GM18868 (cell line): Measurements from ENCODE around the gene SMIM44.

Experiments
- ATAC-seq: cut with Tn5 transposase; IDR thresholded peaks from one replicate; pipeline ENCODE4 v1.9.1; 2021; ENCODE audit warnings: mild to moderate bottlenecking, moderate library complexity; ENCODE audit not compliant: unreplicated experiment

Gene SMIM44

DNA sequence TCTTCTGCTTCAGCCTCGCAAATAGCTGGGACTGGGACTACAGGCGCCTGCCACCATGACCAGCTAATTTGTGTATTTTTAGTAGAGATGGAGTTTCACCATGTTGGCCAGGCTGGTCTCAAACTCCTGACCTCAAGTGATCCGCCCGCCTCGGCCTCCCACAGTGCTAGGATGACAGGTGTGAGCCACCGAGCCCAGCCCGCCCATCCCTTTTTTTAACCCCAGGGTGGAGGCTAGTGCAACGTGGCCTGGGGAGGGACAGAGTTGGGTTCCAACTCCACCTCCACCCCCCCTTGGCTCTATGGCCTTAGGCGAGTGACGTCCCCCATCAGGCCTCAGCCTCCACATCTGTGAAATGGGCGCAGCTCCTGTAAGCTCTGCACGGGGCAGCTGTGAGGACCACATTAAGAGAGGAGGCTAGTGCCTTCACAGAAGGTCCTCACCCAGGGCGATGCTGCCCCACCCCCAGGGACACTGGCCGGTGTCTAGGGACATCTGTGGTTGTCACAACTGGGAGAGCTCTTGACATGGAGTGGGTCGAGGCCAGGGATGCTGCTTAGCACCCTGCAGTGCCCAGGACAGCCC, 40.7 kb downstream of the SMIM44 start:
- ATAC-seq: no peak

DNA sequence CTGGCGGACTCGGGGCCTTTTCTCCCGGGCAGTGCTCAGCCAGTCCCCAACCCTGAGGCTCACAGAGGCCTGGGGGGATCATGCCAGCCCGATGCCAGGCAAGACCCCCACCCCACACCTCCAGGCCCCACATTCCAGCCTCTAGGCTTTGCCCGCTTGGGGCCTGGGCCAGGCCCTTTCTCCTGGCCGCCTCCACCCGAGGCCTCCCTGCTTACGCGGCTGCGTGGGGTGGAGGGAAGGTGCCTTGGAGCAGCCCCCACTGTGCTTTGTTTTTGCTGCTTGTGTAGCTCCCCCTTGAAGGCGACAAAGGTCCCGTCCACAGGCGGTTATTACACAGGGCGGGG, 41.3 kb downstream of the SMIM44 start:
- ATAC-seq: no peak

DNA sequence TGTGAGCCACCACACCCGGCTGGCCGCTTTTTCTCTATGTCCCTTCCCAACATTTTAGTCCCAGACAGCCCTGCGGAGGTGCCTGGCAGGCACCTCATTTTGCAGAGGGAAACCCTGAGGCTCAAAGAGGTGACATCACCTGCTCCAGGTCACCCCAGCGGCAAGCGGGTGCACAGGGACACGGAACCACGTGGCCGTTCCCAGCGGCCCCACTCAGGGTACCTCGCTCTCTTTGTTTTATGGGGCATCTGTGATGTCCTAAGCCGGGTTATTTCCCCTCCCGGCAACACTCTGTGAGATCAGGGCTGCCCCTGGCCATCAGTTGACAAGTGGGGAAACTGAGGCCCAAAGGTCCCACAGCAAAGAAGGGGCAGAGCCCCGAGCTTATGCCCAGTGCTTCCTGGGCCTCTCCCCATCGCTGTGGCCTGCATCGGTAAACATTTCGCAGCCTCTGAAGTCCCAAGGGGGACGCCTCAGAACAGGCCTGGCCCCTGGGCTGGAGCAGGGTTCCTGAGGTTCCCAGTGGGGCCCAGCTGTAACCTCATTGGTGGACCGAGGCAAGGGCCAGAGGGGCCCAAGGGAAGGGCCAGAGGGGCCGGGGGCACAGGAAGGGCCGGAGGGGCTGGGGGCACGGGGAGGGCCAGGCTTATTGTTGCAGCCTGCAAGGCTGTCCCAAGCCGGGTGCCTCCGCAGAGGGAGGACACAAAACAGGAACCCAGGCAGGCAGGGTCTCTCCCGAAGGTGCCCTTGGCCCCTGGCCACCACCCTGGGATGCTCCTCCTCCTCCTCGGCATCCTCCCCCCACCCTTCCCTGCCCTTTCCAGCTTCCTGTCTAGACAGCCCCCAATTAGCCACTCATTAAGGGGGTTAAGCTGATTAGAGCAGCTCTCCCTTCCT, 41.9 kb downstream of the SMIM44 start:
- ATAC-seq: no peak

DNA sequence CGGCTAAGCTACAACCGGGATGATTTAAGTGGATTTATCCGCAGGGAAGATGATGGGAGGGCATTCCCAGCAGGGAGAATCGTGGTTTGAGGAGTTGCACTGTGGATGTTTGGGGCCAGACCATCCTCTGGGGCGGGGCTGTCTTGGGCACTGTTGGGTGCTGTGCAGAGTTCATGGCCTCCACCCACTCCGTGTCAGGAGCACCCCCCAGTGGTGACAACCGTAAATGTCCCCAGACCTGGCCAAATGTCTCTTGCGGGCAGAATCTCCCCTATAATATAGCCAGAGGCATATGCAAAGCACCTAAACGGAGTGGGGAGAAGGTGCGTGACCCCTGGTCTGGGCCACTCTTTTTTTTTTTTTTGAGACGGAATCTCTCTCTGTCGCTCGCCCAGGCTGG, 43.2 kb downstream of the SMIM44 start:
- no peak for ATAC-seq

DNA sequence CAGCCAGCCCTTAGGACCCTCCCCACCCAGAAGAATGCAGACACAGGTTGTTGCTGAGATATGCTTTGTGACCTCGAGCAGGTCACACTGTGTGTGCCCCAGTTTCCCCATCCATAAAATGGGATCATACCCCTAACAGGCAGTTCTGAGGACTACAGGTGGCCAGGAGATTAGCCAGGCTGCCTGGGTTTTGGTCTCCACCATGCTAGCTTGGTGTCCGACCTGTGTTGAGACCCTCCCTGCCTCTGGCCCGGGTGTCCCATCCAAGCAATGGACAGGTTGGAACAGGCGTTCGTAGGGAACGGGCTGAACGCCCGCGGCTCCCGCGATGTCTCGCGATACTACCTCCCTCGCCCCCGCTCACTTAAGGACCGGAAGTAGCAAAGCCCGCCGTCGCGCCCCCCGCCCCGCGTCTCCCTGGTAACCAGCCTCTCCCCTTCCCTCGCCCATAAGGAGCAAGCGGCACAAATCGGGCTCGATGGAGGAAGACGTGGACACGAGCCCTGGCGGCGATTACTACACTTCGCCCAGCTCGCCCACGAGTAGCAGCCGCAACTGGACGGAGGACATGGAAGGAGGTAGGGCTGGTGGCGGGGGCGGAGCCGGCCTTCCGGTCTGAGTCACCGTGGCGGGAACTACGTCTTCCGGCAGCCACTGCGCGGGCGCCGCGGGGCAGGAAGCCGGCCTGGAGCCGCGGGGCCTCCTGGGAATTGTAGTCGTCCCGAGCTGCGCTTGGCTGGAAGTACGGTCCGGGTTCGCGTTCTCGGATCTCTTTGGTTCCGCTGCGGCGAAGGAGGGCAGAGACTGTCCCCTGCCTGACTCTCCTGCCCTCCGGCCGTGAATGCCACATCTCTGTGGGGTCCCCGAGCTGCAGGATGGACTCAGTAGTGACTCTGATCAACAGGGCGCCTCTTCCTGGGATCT, 48.3 kb downstream of the SMIM44 start:
- peak; percentile 87 for ATAC-seq

DNA sequence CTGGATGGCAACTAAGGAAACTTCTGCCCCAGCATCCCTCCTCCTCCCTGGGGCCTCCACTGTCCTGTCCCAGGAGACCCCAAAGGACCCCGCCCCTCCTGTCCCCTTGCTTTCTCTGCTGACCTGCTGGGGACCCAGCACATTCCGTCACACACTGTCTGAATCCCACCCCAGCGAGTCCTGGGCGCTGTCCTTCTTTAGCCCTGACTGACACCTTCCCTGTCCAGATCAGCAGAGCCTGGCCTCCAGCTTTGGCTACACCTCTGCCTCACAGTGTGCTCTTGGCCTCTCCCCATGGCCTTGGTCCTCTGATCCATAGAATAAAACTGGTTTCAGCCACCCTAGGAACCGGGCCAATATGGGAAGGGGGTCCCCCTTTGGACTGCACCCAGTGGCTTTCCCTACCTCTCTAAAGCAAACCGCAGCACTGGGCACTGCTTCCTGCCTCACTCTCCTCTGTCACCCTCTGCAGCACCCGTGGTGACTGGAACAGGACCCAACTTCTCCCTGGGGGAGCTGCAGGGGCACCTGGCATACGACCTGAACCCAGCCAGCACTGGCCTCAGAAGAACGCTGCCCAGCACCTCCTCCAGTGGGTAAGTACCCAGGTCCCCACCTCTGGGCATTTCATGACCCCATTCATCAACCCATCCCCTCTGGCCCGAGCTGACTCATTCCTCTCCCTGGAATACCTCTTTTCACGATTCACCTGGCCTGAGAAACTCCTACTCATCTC, 49.3 kb downstream of the SMIM44 start:
- no peak for ATAC-seq

DNA sequence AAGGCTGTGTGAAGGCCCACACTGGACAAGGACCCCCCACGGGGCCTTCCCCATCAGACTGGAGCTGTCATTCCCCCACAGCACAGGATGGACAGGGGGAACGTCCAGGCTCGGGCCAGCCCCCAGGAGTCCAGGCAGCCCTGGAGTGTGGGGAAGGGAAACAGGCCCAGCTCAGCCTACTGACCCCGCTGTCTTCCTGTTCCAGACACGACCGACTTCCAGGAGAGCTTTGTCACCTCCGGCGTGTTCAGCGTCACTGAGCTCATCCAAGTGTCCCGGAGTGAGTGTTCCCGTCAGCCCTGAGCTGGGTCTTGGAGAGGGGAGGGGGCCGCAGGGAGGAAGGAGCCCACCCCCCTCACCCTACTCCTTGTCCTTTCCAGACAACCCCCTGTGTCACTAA, 49.9 kb downstream of the SMIM44 start:
- ATAC-seq: no peak
